GM08714 (cell line): ENCODE results near the gene SV2B.

Experiments
- H3K4me3 ChIP-seq: fragments of 200-500 bp; sonication (Bioruptor generic); 2 replicates; pipeline ENCODE4 v1.5.1; 2014; ENCODE audit warnings: mild to moderate bottlenecking, low read length, inconsistent platforms
- ZNF274 ChIP-seq: IDR thresholded peaks from 2 replicates; pipeline ENCODE4 v1.6.1; 2012; ENCODE audit warnings: mild to moderate bottlenecking, low read depth, low read length

Gene SV2B

GRCh38 chr15:91258415-91258759, 158.3 kb downstream of the SV2B start:
- TF ChIP-seq ZNF274: no peak
- no peak overlapping the region for H3K4me3 ChIP-seq

GRCh38 chr15:91259077-91259476, 159.0 kb downstream of the SV2B start:
- no peak overlapping the region for H3K4me3 ChIP-seq
- no peak for TF ChIP-seq ZNF274

GRCh38 chr15:91261345-91261744, 161.3 kb downstream of the SV2B start:
- H3K4me3 ChIP-seq: no peak overlapping the region
- no peak for TF ChIP-seq ZNF274

GRCh38 chr15:91263632-91264531, 163.8 kb downstream of the SV2B start:
- H3K4me3 ChIP-seq: no peak overlapping the region
- no peak for TF ChIP-seq ZNF274

GRCh38 chr15:91264651-91265351, 164.7 kb downstream of the SV2B start:
- no peak overlapping the region for H3K4me3 ChIP-seq
- no peak for TF ChIP-seq ZNF274

- TF ChIP-seq ZNF274: no peak
- H3K4me3 ChIP-seq: no peak overlapping the region
Observed at GRCh38 chr15:91265416-91265940, 165.4 kb downstream of the SV2B start.

GRCh38 chr15:91268510-91268909, 168.5 kb downstream of the SV2B start:
- no peak overlapping the region for H3K4me3 ChIP-seq
- TF ChIP-seq ZNF274: no peak

- H3K4me3 ChIP-seq: no peak overlapping the region
- TF ChIP-seq ZNF274: no peak
Observed at GRCh38 chr15:91270747-91271146, 170.7 kb downstream of the SV2B start.

- no peak for TF ChIP-seq ZNF274
- H3K4me3 ChIP-seq: no peak overlapping the region
Observed at GRCh38 chr15:91271565-91272153, 171.6 kb downstream of the SV2B start.

GRCh38 chr15:91275844-91276243, 175.8 kb downstream of the SV2B start:
- TF ChIP-seq ZNF274: no peak
- H3K4me3 ChIP-seq: no peak overlapping the region

GRCh38 chr15:91278951-91279350, 178.9 kb downstream of the SV2B start:
- no peak for TF ChIP-seq ZNF274
- H3K4me3 ChIP-seq: no peak overlapping the region

GRCh38 chr15:91279486-91279885, 179.4 kb downstream of the SV2B start:
- H3K4me3 ChIP-seq: no peak overlapping the region
- TF ChIP-seq ZNF274: no peak

- TF ChIP-seq ZNF274: no peak
- no peak overlapping the region for H3K4me3 ChIP-seq
Observed at GRCh38 chr15:91281947-91282346, 181.9 kb downstream of the SV2B start.

GRCh38 chr15:91282486-91282885, 182.4 kb downstream of the SV2B start:
- no peak for TF ChIP-seq ZNF274
- H3K4me3 ChIP-seq: no peak overlapping the region

GRCh38 chr15:91283155-91283554, 183.1 kb downstream of the SV2B start:
- TF ChIP-seq ZNF274: no peak
- no peak overlapping the region for H3K4me3 ChIP-seq
